Measurements from ENCODE around the gene USP49. TPM values are rescaled to one million over a fixed set of nuclear protein-coding genes. Genes with fewer than 3 reads are reported as not detected.

Gene USP49
- total RNA-seq, 2 experiments from 2014 or later, result 1.3 TPM

DNA sequence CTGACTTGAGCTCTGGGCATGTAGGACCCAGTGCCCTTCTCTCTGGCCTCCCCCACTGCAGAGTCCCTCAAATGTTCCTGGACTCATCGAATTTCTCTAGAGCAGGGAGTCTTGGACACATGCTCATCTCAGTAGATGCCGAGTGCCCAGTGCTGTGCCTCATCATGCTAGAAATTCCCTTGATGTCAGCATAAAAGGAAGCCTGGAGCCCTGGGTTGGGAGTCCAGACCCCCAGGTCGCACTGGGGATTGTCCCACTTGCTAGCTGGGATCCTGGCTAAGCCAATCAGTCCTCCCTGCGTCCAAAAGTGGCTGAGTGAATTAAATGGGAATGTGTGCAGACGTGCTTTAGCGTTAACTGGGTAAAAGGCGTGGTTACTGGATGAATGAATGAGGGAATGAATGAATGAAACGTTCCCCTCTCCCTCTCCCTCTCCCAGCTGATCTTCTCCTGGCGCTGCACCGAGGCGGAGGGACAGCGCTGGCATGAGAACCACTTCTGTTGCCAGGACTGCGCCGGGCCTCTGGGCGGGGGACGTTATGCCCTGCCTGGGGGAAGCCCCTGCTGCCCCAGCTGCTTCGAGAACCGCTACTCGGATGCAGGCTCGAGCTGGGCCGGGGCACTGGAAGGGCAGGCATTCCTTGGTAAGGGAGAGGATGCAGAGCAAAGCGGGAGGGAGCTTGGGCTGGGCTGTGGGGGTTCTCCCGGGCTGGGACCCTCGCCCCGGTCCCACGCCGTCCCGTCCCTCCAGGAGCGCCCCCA, 109.3 kb downstream of the USP49 start:
- H3K27me3 Mint-ChIP-seq, result peaks cover 5% of the 10 kb centered on the region
- ChIA-PET CTCF (interaction anchor here (0.7 to 2.9 kb wide), 16 partner anchors 8 to 778 kb away, joined by 3 to 75 read pairs (median 12); partner anchors contain the start of genes BYSL, MED20, TAF8 and TFEB), POLR2A (interaction anchor here (1.2 to 3.0 kb wide), 15 partner anchors 52 to 1844 kb away, joined by 3 to 41 read pairs (median 9); partner anchors contain the start of genes BYSL, KLC4, MED20 and MRPL2)
- ATAC-seq (ENCODE audit: poor library complexity), result no peak
- peaks cover 0 to 1% of the 10 kb centered on the region in 2 experiments for H3K9me3 ChIP-seq (ENCODE audit: control insufficient read depth in 1 of 2, insufficient read depth in 1 of 2, low read length in 2 of 2)
- H3K27ac Mint-ChIP-seq, result no peak overlapping the region
- peaks cover 5% of the 10 kb centered on the region in 2 experiments for H3K27me3 ChIP-seq (ENCODE audit: control insufficient read depth in 1 of 2, insufficient read depth in 2 of 2, low read length in 2 of 2)
- no peaks in the 10 kb centered on the region for H3K9me3 Mint-ChIP-seq
- H3K27ac ChIP-seq (ENCODE audit: low read depth in 1 of 2, low read length in 2 of 2), result no peak overlapping the region
- H3K4me3 ChIP-seq (ENCODE audit: low read length), result peak overlapping the region; percentile 22
- H3K36me3 Mint-ChIP-seq (ENCODE audit: low read depth), result peaks cover 31% of the 10 kb centered on the region
- TF ChIP-seq, protein P1, sequence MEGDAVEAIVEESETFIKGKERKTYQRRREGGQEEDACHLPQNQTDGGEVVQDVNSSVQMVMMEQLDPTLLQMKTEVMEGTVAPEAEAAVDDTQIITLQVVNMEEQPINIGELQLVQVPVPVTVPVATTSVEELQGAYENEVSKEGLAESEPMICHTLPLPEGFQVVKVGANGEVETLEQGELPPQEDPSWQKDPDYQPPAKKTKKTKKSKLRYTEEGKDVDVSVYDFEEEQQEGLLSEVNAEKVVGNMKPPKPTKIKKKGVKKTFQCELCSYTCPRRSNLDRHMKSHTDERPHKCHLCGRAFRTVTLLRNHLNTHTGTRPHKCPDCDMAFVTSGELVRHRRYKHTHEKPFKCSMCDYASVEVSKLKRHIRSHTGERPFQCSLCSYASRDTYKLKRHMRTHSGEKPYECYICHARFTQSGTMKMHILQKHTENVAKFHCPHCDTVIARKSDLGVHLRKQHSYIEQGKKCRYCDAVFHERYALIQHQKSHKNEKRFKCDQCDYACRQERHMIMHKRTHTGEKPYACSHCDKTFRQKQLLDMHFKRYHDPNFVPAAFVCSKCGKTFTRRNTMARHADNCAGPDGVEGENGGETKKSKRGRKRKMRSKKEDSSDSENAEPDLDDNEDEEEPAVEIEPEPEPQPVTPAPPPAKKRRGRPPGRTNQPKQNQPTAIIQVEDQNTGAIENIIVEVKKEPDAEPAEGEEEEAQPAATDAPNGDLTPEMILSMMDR (IDR thresholded peaks at IDR 0.05), result no peak
- intact Hi-C loops (cut with DNase I, micrococcal nuclease), result loop anchor here (2.0 to 10.0 kb wide), 7 partner anchors 51 to 1109 kb away; partner anchors contain the start of genes TFEB (in 2 of the 2), UBR2 (in 2 of the 2) and USP49 (in 1 of the 2)
- peak overlapping the region; percentile 92 for H3K4me3 Mint-ChIP-seq
- peak in 1 of 14 experiments; percentile 38 for DNase-seq
- peaks cover 30% of the 10 kb centered on the region for H3K4me1 ChIP-seq (ENCODE audit: insufficient read depth, low read length)
- peaks cover 21% of the 10 kb centered on the region for H3K36me3 ChIP-seq (ENCODE audit: insufficient read depth, low read length)
- peaks cover 32% of the 10 kb centered on the region for H3K4me1 Mint-ChIP-seq (ENCODE audit: low read depth)

GRCh38 chr6:41785254-41785653, 109.9 kb downstream of the USP49 start:
- Mint-ChIP-seq H3K27me3 (peaks cover 6% of the 10 kb centered on the region), H3K27ac (no peak overlapping the region), H3K4me1 (ENCODE audit: low read depth) (peaks cover 32% of the 10 kb centered on the region), H3K9me3 (no peaks in the 10 kb centered on the region), H3K36me3 (ENCODE audit: low read depth) (peaks cover 25% of the 10 kb centered on the region), H3K4me3 (peak overlapping the region; percentile 92)
- DNase-seq (no peak), ATAC-seq (ENCODE audit: poor library complexity) (no peak)
- intact Hi-C loops (cut with DNase I, micrococcal nuclease), result loop anchor here (2.0 to 10.0 kb wide), 5 partner anchors 110 to 1110 kb away; partner anchors contain the start of genes UBR2 (in 2 of the 2) and USP49 (in 1 of the 2)
- Histone ChIP-seq H3K27me3 (ENCODE audit: control insufficient read depth in 1 of 2, insufficient read depth in 2 of 2, low read length in 2 of 2) (peaks cover 7 to 8% of the 10 kb centered on the region in 2 experiments), H3K4me1 (ENCODE audit: insufficient read depth, low read length) (peaks cover 36% of the 10 kb centered on the region), H3K9me3 (ENCODE audit: control insufficient read depth in 1 of 2, insufficient read depth in 1 of 2, low read length in 2 of 2) (peaks cover 0 to 3% of the 10 kb centered on the region in 2 experiments), H3K4me3 (ENCODE audit: low read length) (no peak overlapping the region), H3K27ac (ENCODE audit: low read depth in 1 of 2, low read length in 2 of 2) (no peak overlapping the region), H3K36me3 (ENCODE audit: insufficient read depth, low read length) (peaks cover 15% of the 10 kb centered on the region)
- POLR2A ChIA-PET, result interaction anchor here (3.0 kb wide), 1 partner anchor 260 kb away, joined by 34 read pairs; no protein-coding TSS in a partner anchor
- CTCF ChIA-PET, result interaction anchor here (0.8 to 2.9 kb wide), 2 partner anchors 261 to 319 kb away, joined by 3 to 75 read pairs; no protein-coding TSS in a partner anchor
- TF ChIP-seq, protein P1 (IDR thresholded peaks at IDR 0.05), result no peak

GRCh38 chr6:41784581-41785171, 110.5 kb downstream of the USP49 start:
- no peak overlapping the region for H3K4me3 ChIP-seq (ENCODE audit: low read length)
- H3K27ac ChIP-seq (ENCODE audit: low read depth in 1 of 2, low read length in 2 of 2), result no peak overlapping the region
- peaks cover 9% of the 10 kb centered on the region for H3K36me3 ChIP-seq (ENCODE audit: insufficient read depth, low read length)
- peaks cover 11% of the 10 kb centered on the region for H3K27me3 Mint-ChIP-seq
- TF ChIP-seq, protein P1 (IDR thresholded peaks at IDR 0.05), result no peak
- peaks cover 19% of the 10 kb centered on the region for H3K36me3 Mint-ChIP-seq (ENCODE audit: low read depth)
- peaks cover 32% of the 10 kb centered on the region for H3K4me1 Mint-ChIP-seq (ENCODE audit: low read depth)
- ATAC-seq (ENCODE audit: poor library complexity), result no peak
- H3K9me3 ChIP-seq (ENCODE audit: control insufficient read depth in 1 of 2, insufficient read depth in 1 of 2, low read length in 2 of 2), result peaks cover 0 to 3% of the 10 kb centered on the region in 2 experiments
- H3K9me3 Mint-ChIP-seq, result no peaks in the 10 kb centered on the region
- POLR2A ChIA-PET, result interaction anchor here (0.7 kb wide), 1 partner anchor 49 kb away, joined by 3 read pairs; the partner anchor contains the start of gene TFEB
- peaks cover 7 to 8% of the 10 kb centered on the region in 2 experiments for H3K27me3 ChIP-seq (ENCODE audit: control insufficient read depth in 1 of 2, insufficient read depth in 2 of 2, low read length in 2 of 2)
- intact Hi-C loops (cut with DNase I, micrococcal nuclease), result loop anchor here (2.0 to 10.0 kb wide), 5 partner anchors 110 to 1110 kb away; partner anchors contain the start of genes UBR2 (in 2 of the 2) and USP49 (in 1 of the 2)
- peaks cover 38% of the 10 kb centered on the region for H3K4me1 ChIP-seq (ENCODE audit: insufficient read depth, low read length)
- peak overlapping the region; percentile 92 for H3K4me3 Mint-ChIP-seq
- no peak overlapping the region for H3K27ac Mint-ChIP-seq
- DNase-seq, result peak in 2 of 14 experiments; percentile 41 to 43
- CTCF ChIA-PET, result interaction anchor here (0.6 to 0.8 kb wide), 3 partner anchors 113 to 320 kb away, joined by 3 to 4 read pairs (median 3); no protein-coding TSS in a partner anchor

All from CD4-positive, alpha-beta T cell (primary cell).